ENCODE measurements around the gene ZNF845. TPM values are rescaled to one million over a fixed set of nuclear protein-coding genes. Genes with fewer than 3 reads are reported as not detected.
A peak's percentile ranks its signal among the peaks of the same experiment; 100 is the strongest.
"Not testable (repeated sequence)": the region's sequence is repeated elsewhere in the genome, so short reads cannot be mapped to it uniquely, and the experiment has no call there.

ZNF845 gene
- total and polyA plus RNA-seq, 2 experiments from 2014 or later, result 5.5 to 22.1 TPM

GRCh38 chr19:53290758-53291549 lies 42.6 kb upstream of the ZNF845 start (continued):
- TF ChIP-seq CREB1 (CRISPR knock-in tag; IDR thresholded peaks at IDR 0.05; ENCODE audit: low read depth) (no peak), ETS1 (IDR thresholded peaks at IDR 0.05) (no peak), ZNF114 (CRISPR knock-in tag; IDR thresholded peaks at IDR 0.05) (no peak), EZH2 (IDR thresholded peaks at IDR 0.05; ENCODE audit: low read depth, unreplicated experiment) (no peak), CTCF (conservative IDR thresholded peaks at IDR 0.05; ENCODE audit: low read depth in 2 of 2) (no peak), STAT1 (IDR thresholded peaks at IDR 0.05; ENCODE audit: unreplicated experiment) (no peak), JUNB (IDR thresholded peaks at IDR 0.05; ENCODE audit: unreplicated experiment) (no peak), POLR2AphosphoS5 (IDR thresholded peaks at IDR 0.05; ENCODE audit: low read depth) (no peak), REST (IDR thresholded peaks at IDR 0.05; ENCODE audit: unreplicated experiment) (no peak), ZNF331 (CRISPR knock-in tag; IDR thresholded peaks at IDR 0.05; ENCODE audit: low read depth) (no peak)

- Histone ChIP-seq H4K20me1 (replicated peaks; ENCODE audit: insufficient read depth) (no peaks in the 10 kb centered on the region), H3K27ac (ENCODE audit: low read depth) (peak overlapping the region; percentile 82; the same call in 1 of the 2 replicates), H3K79me2 (replicated peaks; ENCODE audit: insufficient read depth) (no peaks in the 10 kb centered on the region), H3K4me1 (ENCODE audit: insufficient read depth) (no peaks in the 10 kb centered on the region), H3K4me3 (no peak overlapping the region), H3F3A (replicated peaks; ENCODE audit: low read depth) (no peaks in the 10 kb centered on the region), H3K4me2 (no peak overlapping the region), H3K27me3 (ENCODE audit: insufficient read depth) (no peaks in the 10 kb centered on the region), H3K36me3 (ENCODE audit: insufficient read depth) (peaks cover 12% of the 10 kb centered on the region), H3K9me2 (ENCODE audit: insufficient read depth) (peaks cover 3% of the 10 kb centered on the region), H2AFZ (no peak overlapping the region)
- ATAC-seq (no peak), DNase-seq (ENCODE audit: low spot score) (peak; percentile 63)
- Mint-ChIP-seq H3K27me3 (ENCODE audit: insufficient read depth, low read depth, poor library complexity) (peaks cover 4% of the 10 kb centered on the region), H3K4me3 (no peak overlapping the region), H3K27ac (peak overlapping the region; percentile 84), H3K36me3 (ENCODE audit: low read depth) (peaks cover 42% of the 10 kb centered on the region), H3K4me1 (no peaks in the 10 kb centered on the region), H3K9me3 (peaks cover 84% of the 10 kb centered on the region)
- TF ChIP-seq ETS1 (IDR thresholded peaks at IDR 0.05), result no peak
These were observed 38.6 kb upstream of the ZNF845 start for GRCh38 chr19:53294786-53295441.

- not testable (repeated sequence) for H3K36me3 ChIP-seq (ENCODE audit: insufficient read depth); H3K27ac Mint-ChIP-seq; H3K4me3 Mint-ChIP-seq; DNase-seq (ENCODE audit: low spot score); H3K36me3 Mint-ChIP-seq (ENCODE audit: low read depth); H3K4me1 Mint-ChIP-seq; H3K9me2 ChIP-seq (ENCODE audit: insufficient read depth); H3K27me3 ChIP-seq (ENCODE audit: insufficient read depth); H3K79me2 ChIP-seq (replicated peaks; ENCODE audit: insufficient read depth); H4K20me1 ChIP-seq (replicated peaks; ENCODE audit: insufficient read depth); H3F3A ChIP-seq (replicated peaks; ENCODE audit: low read depth); H3K4me1 ChIP-seq (ENCODE audit: insufficient read depth); H2AFZ ChIP-seq; H3K27ac ChIP-seq (ENCODE audit: low read depth); H3K27me3 Mint-ChIP-seq (ENCODE audit: insufficient read depth, low read depth, poor library complexity); H3K4me3 ChIP-seq; H3K4me2 ChIP-seq
- peaks cover 27% of the 10 kb centered on the region for H3K9me3 Mint-ChIP-seq
- ATAC-seq, result peak; percentile 92
These were observed 32.2 kb upstream of the ZNF845 start for GRCh38 chr19:53301341-53301740.

Data from GM23338 (cell line).